Endometrium (tissue), 2 donors: ENCODE measurements around the gene SLC39A11.

Source experiments
- FAIRE-seq: peaks from 2 replicates; lab custom pipeline; 2012; peaks lifted over from hg19 to GRCh38; lab: Jason Lieb, UNC
- donor health status: control.
- donor health status: control.

Gene SLC39A11

GRCh38 chr17:73042809-73043685 is 49.4 kb downstream of the SLC39A11 start:
- no peak for FAIRE-seq

- FAIRE-seq: no peak
Observed at GRCh38 chr17:73042225-73042624, 50.3 kb downstream of the SLC39A11 start.

GRCh38 chr17:73039282-73039681 is 53.2 kb downstream of the SLC39A11 start:
- FAIRE-seq: no peak

- no peak for FAIRE-seq
Observed at GRCh38 chr17:73031472-73031871, 61.0 kb downstream of the SLC39A11 start.

GRCh38 chr17:73030995-73031394 is 61.5 kb downstream of the SLC39A11 start:
- no peak for FAIRE-seq

GRCh38 chr17:73030501-73030921 is 62.0 kb downstream of the SLC39A11 start:
- no peak for FAIRE-seq

GRCh38 chr17:73029991-73030390 is 62.5 kb downstream of the SLC39A11 start:
- FAIRE-seq: no peak

GRCh38 chr17:73029021-73029420 is 63.5 kb downstream of the SLC39A11 start:
- FAIRE-seq: no peak

- FAIRE-seq: no peak
Observed at GRCh38 chr17:73028299-73028755, 64.2 kb downstream of the SLC39A11 start.

GRCh38 chr17:73027130-73027741 is 65.3 kb downstream of the SLC39A11 start:
- FAIRE-seq: no peak

- no peak for FAIRE-seq
Observed at GRCh38 chr17:73025041-73025560, 67.4 kb downstream of the SLC39A11 start.

- no peak for FAIRE-seq
Observed at GRCh38 chr17:73023759-73024158, 68.7 kb downstream of the SLC39A11 start.

GRCh38 chr17:73022694-73023093 is 69.8 kb downstream of the SLC39A11 start:
- no peak for FAIRE-seq

- no peak for FAIRE-seq
Observed at GRCh38 chr17:73021771-73022170, 70.7 kb downstream of the SLC39A11 start.

- FAIRE-seq: no peak
Observed at GRCh38 chr17:73020110-73020509, 72.4 kb downstream of the SLC39A11 start.

GRCh38 chr17:73018599-73018998 is 73.9 kb downstream of the SLC39A11 start:
- FAIRE-seq: no peak

GRCh38 chr17:73017658-73018057 is 74.8 kb downstream of the SLC39A11 start:
- FAIRE-seq: no peak

GRCh38 chr17:73015722-73016276 is 76.7 kb downstream of the SLC39A11 start:
- no peak for FAIRE-seq

- FAIRE-seq: no peak
Observed at GRCh38 chr17:73013816-73014663, 78.4 kb downstream of the SLC39A11 start.

- no peak for FAIRE-seq
Observed at GRCh38 chr17:73013301-73013700, 79.2 kb downstream of the SLC39A11 start.

- FAIRE-seq: no peak
Observed at GRCh38 chr17:73011016-73011486, 81.4 kb downstream of the SLC39A11 start.

- FAIRE-seq: no peak
Observed at GRCh38 chr17:73010414-73010813, 82.1 kb downstream of the SLC39A11 start.
